NCI-H748 (cell line): Measurements from ENCODE around the gene ADORA2A.

Source experiments
- DNase-seq: peaks from one replicate; lab custom pipeline; 2025; ENCODE audit not compliant: unreplicated experiment; lab: John Stamatoyannopoulos, UW

Gene ADORA2A

GRCh38 chr22:24403346-24403745 is 24.1 kb upstream of the ADORA2A start:
- no peak for DNase-seq

- no peak for DNase-seq
Measured at GRCh38 chr22:24404561-24405275, 22.7 kb upstream of the ADORA2A start.

GRCh38 chr22:24405631-24406321 is 21.6 kb upstream of the ADORA2A start:
- no peak for DNase-seq

- DNase-seq: no peak
Measured at GRCh38 chr22:24406322-24407277, 20.8 kb upstream of the ADORA2A start.

GRCh38 chr22:24407278-24407665 is 20.1 kb upstream of the ADORA2A start:
- DNase-seq: no peak

- DNase-seq: no peak
Measured at GRCh38 chr22:24407884-24408283, 19.5 kb upstream of the ADORA2A start.

- DNase-seq: no peak
Measured at GRCh38 chr22:24408630-24409029, 18.8 kb upstream of the ADORA2A start.

- DNase-seq: no peak
Measured at GRCh38 chr22:24409707-24410106, 17.7 kb upstream of the ADORA2A start.

- DNase-seq: no peak
Measured at GRCh38 chr22:24410110-24410856, 17.1 kb upstream of the ADORA2A start.

- no peak for DNase-seq
Measured at GRCh38 chr22:24411256-24412004, 16.0 kb upstream of the ADORA2A start.

GRCh38 chr22:24412274-24412673 is 15.1 kb upstream of the ADORA2A start:
- DNase-seq: no peak

- no peak for DNase-seq
Measured at GRCh38 chr22:24413271-24413670, 14.1 kb upstream of the ADORA2A start.

- DNase-seq: no peak
Measured at GRCh38 chr22:24413736-24414385, 13.5 kb upstream of the ADORA2A start.

- no peak for DNase-seq
Measured at GRCh38 chr22:24414523-24414922, 12.9 kb upstream of the ADORA2A start.

GRCh38 chr22:24414984-24415945 is 12.1 kb upstream of the ADORA2A start:
- no peak for DNase-seq

GRCh38 chr22:24416095-24416494 is 11.3 kb upstream of the ADORA2A start:
- no peak for DNase-seq

- DNase-seq: no peak
Measured at GRCh38 chr22:24416611-24417010, 10.8 kb upstream of the ADORA2A start.

- DNase-seq: no peak
Measured at GRCh38 chr22:24417200-24417599, 10.2 kb upstream of the ADORA2A start.
